ENCODE data around the gene COPE.
A peak's percentile ranks its signal among the peaks of the same experiment; 100 is the strongest.

Gene COPE

GRCh38 chr19:18946918-18947317 lies 27.7 kb upstream of the COPE start:
- TF ChIP-seq CTCF (conservative IDR thresholded peaks at IDR 0.05) = no peak
- no peak for TF ChIP-seq ZFX (IDR thresholded peaks at IDR 0.05)

GRCh38 chr19:18946335-18946734 lies 27.1 kb upstream of the COPE start:
- TF ChIP-seq ZFX (IDR thresholded peaks at IDR 0.05) (no peak), CTCF (conservative IDR thresholded peaks at IDR 0.05) (no peak)
- no peak overlapping the region for H3K27ac ChIP-seq

More at GRCh38 chr19:18946918-18947317, 27.7 kb upstream of the COPE start:
- no peak overlapping the region for H3K27ac ChIP-seq

DNA sequence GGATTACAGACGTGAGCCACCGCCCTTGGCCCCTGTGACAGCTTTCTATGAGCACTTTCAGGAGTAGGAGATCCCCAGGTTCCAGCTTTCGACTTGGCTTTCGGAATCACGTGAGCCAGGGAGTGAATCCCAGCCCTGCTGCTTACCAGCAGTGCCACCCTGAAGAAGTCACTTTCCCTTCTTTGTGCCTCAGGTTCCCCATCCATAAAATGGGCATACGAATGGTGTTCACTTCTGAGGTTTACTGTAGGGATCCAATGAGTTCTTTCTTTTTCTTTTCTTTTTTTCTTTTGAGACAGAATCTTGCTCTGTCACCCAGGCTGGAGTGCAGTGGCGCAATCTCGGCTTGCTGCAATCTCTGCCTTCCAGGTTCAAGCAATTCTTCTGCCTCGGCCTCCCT lies 26.1 kb upstream of the COPE start:
- TF ChIP-seq ZFX (IDR thresholded peaks at IDR 0.05) (no peak), CTCF (conservative IDR thresholded peaks at IDR 0.05) (no peak)
- no peak overlapping the region for H3K27ac ChIP-seq

- no peak overlapping the region for H3K27ac ChIP-seq
- TF ChIP-seq ZFX (IDR thresholded peaks at IDR 0.05) (no peak), CTCF (conservative IDR thresholded peaks at IDR 0.05) (no peak)
Measured at GRCh38 chr19:18943465-18943864, 24.3 kb upstream of the COPE start.

- H3K27ac ChIP-seq = no peak overlapping the region
- TF ChIP-seq ZFX (IDR thresholded peaks at IDR 0.05) (no peak), CTCF (conservative IDR thresholded peaks at IDR 0.05) (no peak)
Measured at GRCh38 chr19:18942692-18943091, 23.5 kb upstream of the COPE start.

DNA sequence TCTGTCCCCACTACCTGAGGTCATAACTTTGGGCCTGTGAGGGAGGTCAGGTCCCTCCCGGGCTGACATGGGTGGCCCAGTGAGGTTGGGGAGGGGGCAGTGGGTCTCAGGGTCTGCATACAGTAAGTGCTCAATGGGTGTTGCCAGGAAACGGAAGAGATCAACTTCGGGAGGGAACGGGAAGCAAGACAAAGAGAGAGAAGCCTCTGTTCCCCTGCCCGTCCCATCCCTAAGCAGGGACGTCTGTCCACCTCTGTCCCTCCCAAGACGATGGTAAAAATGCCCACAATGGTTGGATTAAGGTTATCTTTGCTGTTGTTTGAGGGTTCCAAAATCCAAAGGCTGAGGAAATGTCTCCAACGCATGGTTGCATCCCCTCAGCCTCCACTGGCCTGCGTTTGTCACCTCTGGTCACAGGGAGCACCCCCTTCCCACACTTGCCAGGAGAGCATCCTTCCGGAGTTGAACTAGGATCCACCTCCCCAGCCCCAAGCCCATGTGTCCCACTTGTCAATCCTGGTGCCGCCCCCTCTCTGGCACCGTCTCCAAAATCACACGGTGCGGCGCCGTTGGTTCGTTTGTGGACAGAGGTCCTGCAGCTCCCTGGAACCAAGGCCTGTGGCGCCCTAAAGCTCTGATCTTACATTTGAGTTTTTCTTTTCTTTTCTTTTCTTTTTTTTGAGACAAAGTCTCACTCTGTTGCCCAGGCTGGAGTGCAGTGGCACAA lies 22.6 kb upstream of the COPE start:
- no peak overlapping the region for H3K27ac ChIP-seq
- no peak for TF ChIP-seq CTCF (conservative IDR thresholded peaks at IDR 0.05)

GRCh38 chr19:18940769-18941627 lies 21.8 kb upstream of the COPE start, which contains the start of gene HOMER3:
Gene HOMER3, minus strand, starts transcription at chr19:18941217. Its CDS starts 2,235 bp downstream, at chr19:18938982.
- TF ChIP-seq ZFX (IDR thresholded peaks at IDR 0.05) = peak; percentile 63; the same call in 1 of the 2 replicates
- TF ChIP-seq CTCF (conservative IDR thresholded peaks at IDR 0.05) = peak; percentile 93
- peak within 1 kb of the TSS; percentile 49 for H3K27ac ChIP-seq

Data from C4-2B (cell line).